HG02973 (cell line): ENCODE data around the gene GLS2.
"Not testable (repeated sequence)": the region's sequence is repeated elsewhere in the genome, so short reads cannot be mapped to it uniquely, and the experiment has no call there.

Source experiments
- ATAC-seq: cut with Tn5 transposase; IDR thresholded peaks from one replicate; pipeline ENCODE4 v1.9.1; 2021; ENCODE audit warnings: moderate library complexity; ENCODE audit not compliant: unreplicated experiment

Gene GLS2

DNA sequence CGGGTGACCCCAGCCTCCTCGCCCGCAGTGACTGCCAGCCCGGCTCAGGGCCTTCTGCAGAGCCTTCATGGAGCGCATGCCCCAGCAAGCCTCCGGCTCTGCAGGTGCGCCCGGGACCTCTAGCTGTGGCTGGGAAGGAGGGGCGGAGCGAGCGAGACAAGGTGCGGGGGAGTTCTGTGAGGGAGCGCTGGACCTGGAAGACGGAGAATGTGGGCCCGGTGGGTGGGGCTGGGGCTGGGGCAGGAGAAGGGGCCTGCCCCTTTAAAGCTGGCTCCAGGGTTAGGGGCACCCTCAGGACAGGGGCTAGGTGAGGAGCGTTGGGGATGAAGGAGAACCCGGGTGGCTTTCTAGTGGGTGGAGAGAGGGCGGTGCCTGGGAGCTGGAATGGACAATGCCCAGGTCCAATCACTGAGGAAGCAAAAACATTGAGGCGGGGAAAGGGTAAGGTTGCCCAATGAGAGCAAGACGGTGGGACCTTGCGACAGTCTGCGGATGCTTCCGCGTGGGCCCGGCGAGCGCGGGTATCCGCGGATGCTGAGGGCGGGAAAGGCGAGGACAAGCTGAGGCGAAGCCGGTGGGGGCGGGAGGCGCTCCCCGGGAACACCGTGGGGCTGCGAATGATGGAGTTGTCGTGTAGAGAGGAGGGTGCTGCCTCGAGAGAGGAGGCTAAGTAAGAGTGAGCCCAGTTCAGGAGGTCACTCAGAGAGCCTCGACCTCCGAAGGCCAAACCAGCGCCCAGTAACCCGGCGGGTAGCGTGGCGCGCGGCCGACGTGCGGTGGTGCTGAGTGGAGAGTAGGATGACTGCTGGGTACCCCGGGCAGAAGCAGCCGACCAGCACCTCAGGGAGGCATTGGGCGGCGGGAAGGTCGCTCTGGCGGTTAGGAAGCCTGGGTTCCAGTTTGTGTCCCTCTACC lies at the start of gene GLS2:
TSS of gene GLS2 (minus strand) at position 121 of the 915 bp plus-strand sequence. CDS start at position 78, 43 bp downstream.
- peak; percentile 84 for ATAC-seq

- ATAC-seq, result no peak
Measured at GRCh38 chr12:56537546-56537945, 49.6 kb upstream of the GLS2 start.

DNA sequence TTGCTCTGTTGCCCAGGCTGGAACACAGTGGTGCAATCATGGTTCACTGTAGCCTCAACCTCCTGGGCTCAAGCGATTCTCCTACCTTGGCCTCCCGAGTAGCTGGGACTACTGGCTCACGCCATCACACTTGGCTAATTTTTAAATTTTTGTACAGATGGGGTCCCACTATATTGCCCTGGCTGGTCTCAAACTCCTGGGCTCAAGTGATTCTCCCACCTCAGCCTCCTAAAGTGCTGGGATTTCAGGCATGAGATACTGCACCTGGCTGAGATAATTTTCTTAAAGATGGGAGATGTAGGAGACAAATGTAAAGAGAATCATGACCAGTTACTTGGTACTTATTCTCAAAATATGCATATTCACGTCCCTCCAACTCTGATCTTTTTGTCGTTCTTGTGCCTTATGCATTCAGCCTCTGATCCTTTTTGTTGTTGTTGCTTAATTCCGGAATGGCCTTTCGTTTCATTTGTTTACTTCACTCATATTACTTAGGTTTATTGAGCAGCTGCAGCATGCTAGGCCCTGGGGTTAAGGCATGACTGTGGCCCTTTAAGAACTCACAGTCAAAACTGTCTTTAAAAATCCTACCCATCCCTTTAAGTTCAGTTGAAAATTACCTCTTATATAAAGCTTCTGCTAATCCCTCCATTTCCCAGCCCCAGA lies 42.6 kb upstream of the GLS2 start:
- no peak for ATAC-seq

DNA sequence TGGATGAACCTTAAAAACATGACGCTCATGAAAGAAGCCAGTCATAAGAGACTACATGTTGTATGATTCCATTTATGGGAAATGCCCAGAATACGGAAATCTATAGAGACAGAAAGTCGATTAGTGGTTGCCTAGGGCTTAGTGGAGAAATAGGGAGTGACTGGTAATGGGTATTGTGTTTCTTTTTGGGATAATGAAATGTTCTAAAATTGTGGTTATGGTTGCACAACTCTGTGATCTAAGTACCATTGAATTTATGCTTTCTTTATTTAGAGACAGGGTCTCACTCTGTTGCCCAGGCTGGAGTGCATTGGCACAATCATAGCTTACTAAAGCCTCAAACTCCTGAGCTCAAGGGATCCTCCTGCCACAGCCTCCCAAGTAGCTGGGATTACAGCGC lies 41.7 kb upstream of the GLS2 start:
- ATAC-seq, result no peak

DNA sequence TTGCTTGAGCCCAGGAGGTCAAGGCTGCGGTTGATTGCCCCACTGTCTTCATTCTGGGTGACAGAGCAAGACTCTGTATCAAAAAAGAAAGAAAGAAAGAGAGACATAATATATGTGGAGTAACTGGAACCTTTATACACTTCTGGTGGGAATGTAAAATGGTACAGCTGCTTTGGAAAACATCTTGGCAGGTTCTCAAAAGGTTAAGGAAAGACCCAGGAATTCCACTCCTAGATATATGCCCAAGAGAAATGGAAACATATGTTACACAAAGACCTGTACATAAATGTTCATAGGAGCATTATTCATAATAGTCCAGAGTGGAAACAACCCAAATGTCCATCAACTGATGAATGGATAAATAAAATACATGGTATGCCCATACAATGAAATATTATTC lies 40.9 kb upstream of the GLS2 start:
- ATAC-seq, result no peak

DNA sequence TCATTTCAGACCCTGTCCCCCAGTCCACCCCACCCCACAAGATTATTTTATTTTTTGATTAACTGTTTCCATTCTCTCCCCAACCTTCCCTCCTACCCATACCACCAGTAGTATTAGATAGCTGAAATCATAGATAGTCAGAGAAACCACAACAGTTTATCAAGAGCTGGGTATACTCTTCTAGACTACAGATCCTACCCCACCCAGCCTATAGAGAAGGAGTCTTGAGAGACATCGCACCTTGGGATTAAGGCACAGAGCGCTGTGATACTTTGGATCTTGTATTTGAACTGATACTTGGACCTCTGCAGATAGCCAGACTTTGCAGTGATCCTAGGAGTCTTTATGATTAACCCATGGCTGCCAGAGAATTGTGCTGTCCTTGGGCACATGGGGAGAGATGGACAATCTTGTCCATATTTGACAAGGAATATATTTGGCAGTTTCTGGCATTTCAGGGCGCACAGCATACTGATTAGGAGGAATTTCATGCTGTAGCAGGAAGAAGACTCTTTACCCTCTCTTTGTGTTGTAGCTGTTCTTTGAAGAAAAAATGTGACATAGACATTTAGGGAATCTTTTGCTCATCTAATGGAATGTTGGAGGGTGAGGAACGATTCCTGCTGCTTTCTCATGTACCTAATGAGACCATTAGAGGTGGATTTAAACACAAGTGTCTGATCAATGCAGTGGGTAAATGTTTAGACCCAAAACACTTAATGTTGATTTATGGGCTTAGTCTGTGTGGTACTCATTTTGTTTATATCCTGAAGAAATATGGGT lies 34.6 kb upstream of the GLS2 start:
- no peak for ATAC-seq

- ATAC-seq, result no peak
Measured at GRCh38 chr12:56521590-56522371, 33.8 kb upstream of the GLS2 start, which contains the start of gene RBMS2. Gene RBMS2, plus strand, starts transcription at chr12:56521820. Its CDS starts 204 bp downstream, at chr12:56522024.

GRCh38 chr12:56521209-56521589 lies 33.2 kb upstream of the GLS2 start:
- no peak for ATAC-seq

- ATAC-seq, result no peak
Measured at GRCh38 chr12:56520506-56520905, 32.5 kb upstream of the GLS2 start.

DNA sequence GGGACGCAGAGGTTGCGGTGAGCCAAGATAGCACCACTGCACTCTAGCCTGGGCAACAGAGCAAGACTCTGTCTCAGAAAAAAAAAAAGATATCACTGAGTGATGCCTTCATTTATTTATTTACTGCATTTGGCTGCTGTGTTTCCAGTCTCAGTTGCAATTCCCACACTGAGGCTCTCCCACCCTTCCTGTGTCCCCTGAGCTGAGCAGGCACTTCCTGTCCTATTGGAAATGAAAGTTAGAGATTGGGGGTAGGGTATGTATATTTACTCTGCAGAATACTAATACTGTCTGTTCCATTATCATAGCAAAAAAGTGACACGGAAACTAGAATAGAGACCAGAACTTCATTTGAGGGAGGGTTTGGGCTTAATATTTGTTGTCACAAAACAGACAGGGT lies 32.1 kb upstream of the GLS2 start:
- no peak for ATAC-seq

GRCh38 chr12:56518570-56518969 lies 30.6 kb upstream of the GLS2 start:
- ATAC-seq, result no peak

GRCh38 chr12:56517854-56518253 lies 29.9 kb upstream of the GLS2 start:
- ATAC-seq, result no peak

GRCh38 chr12:56514014-56514318 lies 26.0 kb upstream of the GLS2 start:
- not testable (repeated sequence) for ATAC-seq

- ATAC-seq, result no peak
Measured at GRCh38 chr12:56510786-56511185, 22.8 kb upstream of the GLS2 start.

DNA sequence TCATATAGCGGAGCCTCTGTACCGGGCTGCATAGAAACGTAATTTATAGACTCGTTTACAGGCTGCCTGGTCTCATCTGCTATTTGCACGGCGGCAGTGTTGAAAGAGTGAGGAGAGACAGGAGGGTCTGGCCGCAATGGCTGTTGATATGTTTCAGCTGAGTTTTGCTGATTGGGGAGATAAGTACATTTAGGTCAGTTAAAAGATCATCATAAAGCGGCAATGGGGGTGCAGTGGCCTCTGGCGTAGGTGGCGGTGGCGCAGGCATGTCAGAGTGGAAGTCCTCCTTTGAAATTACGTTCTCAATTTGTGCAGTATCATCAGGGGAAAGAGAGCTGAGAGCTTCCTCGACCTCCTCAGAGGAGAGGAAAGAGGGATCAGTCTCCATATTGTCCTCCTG lies 11.9 kb upstream of the GLS2 start:
- ATAC-seq, result not testable (repeated sequence)

GRCh38 chr12:56499452-56499851 lies 11.5 kb upstream of the GLS2 start:
- not testable (repeated sequence) for ATAC-seq

- ATAC-seq, result not testable (repeated sequence)
Measured at GRCh38 chr12:56498126-56498902, 10.4 kb upstream of the GLS2 start.

DNA sequence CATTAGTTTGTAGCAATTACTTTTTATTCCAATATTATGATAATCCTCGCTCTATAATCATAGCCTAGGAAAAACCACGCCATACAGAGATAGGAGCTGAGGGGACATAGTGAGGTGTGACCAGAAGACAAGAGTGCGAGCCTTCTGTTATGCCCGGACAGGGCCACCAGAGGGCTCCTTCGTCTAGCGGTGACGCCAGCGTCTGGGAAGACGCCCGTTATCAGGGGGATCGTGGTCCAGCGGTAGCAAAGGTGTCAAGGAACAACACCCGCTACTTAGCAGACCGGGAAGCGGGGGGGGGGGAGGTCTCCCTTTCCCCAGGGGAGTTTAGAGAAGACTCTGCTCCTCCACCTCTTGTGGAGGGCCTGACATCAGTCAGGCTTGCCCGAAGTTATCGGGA lies 8.7 kb upstream of the GLS2 start:
- ATAC-seq, result not testable (repeated sequence)

- ATAC-seq, result not testable (repeated sequence)
Measured at GRCh38 chr12:56494481-56494880, 6.5 kb upstream of the GLS2 start.

DNA sequence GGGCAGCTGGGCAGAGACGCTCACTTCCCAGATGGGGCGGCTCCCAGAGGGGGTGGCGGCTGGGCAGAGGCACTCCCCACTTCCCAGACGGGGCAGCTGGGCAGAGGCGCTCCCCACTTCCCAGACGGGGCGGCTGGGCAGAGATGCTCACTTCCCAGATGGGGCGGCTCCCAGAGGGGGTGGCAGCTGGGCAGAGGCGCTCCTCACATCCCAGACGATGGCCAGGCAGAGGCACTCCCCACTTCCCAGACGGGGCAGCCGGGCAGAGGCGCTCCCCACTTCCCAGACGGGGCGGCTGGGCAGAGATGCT lies 6.1 kb upstream of the GLS2 start:
- ATAC-seq, result not testable (repeated sequence)
